BLaER1 treated with 17β-estradiol and CSF1 and Interleukin-3, amounts not matched to agents 10 nM and 100 nM (cell line): Measurements from ENCODE around the gene MORN1.
"Not testable (repeated sequence)": the region's sequence is repeated elsewhere in the genome, so short reads cannot be mapped to it uniquely, and the experiment has no call there.

Source experiments
- H3K27ac ChIP-seq, 11 experiments: shearing (Covaris generic); formaldehyde crosslinking; 2 replicates each; pipeline ENCODE4 v1.8.1; 2022
- H3K27me3 ChIP-seq, 11 experiments: shearing (Covaris generic); formaldehyde crosslinking; 2 replicates each; pipeline ENCODE4 v1.8.1; 2022
- H3K36me3 ChIP-seq, 11 experiments: shearing (Covaris generic); formaldehyde crosslinking; 2 replicates each; pipeline ENCODE4 v1.8.1; 2022
- H3K4me1 ChIP-seq, 10 experiments: shearing (Covaris generic); formaldehyde crosslinking; 2 replicates each; pipeline ENCODE4 v1.8.1; 2022
- H3K4me2 ChIP-seq, 11 experiments: shearing (Covaris generic); formaldehyde crosslinking; 2 replicates each; pipeline ENCODE4 v1.8.1; 2022
- H3K4me3 ChIP-seq, 10 experiments: shearing (Covaris generic); formaldehyde crosslinking; 2 replicates each; pipeline ENCODE4 v1.8.1; 2022
- H3K9ac ChIP-seq, 11 experiments: shearing (Covaris generic); formaldehyde crosslinking; 2 replicates each; pipeline ENCODE4 v1.8.1; 2022
- H3K9me3 ChIP-seq, 11 experiments: shearing (Covaris generic); formaldehyde crosslinking; replicated peaks in 1 of 11; 2 replicates each; pipeline ENCODE4 v1.8.1; 2022
- H4K20me1 ChIP-seq, 11 experiments: shearing (Covaris generic); formaldehyde crosslinking; 2 replicates each; pipeline ENCODE4 v1.8.1; 2022
- Cebpa-rat ChIP-seq, 11 experiments: shearing (Covaris generic); IDR thresholded peaks; 2 replicates each; pipeline ENCODE4 v1.8.1; 2022

The MORN1 gene

GRCh38 chr1:2299131-2299627 lies 92.2 kb downstream of the MORN1 start:
- H3K36me3 ChIP-seq: peaks cover 1 to 61% (median 19%) of the 10 kb centered on the region in 11 experiments; a peak in 19 of 22 replicates
- TF ChIP-seq Cebpa-rat (IDR thresholded peaks at IDR 0.05): no peak
- H3K27me3 ChIP-seq: peaks cover 0 to 28% (median 10%) of the 10 kb centered on the region in 11 experiments; a peak in 13 of 22 replicates
- H3K9me3 ChIP-seq: no peaks in the 10 kb centered on the region
- H3K4me3 ChIP-seq: peak overlapping the region in 7 of 10 experiments; percentile 49 to 64 (median 57); a peak in 11 of 20 replicates
- H3K9ac ChIP-seq: peak overlapping the region; percentile 85 to 95 (median 91); a peak in 21 of 22 replicates
- peaks cover 90 to 98% (median 96%) of the 10 kb centered on the region in 11 experiments for H4K20me1 ChIP-seq
- peak overlapping the region; percentile 93 to 100 (median 99) for H3K4me2 ChIP-seq
- peak overlapping the region; percentile 93 to 100 (median 97); a peak in 21 of 22 replicates for H3K27ac ChIP-seq
- H3K4me1 ChIP-seq: peaks cover 70 to 100% (median 97%) of the 10 kb centered on the region in 10 experiments

- H3K36me3 ChIP-seq: peaks cover 0 to 56% (median 14%) of the 10 kb centered on the region in 11 experiments; a peak in 17 of 22 replicates
- peak overlapping the region; percentile 93 to 100 (median 99) for H3K4me2 ChIP-seq
- TF ChIP-seq Cebpa-rat (IDR thresholded peaks at IDR 0.05): no peak
- peak overlapping the region; percentile 85 to 95 (median 91); a peak in 20 of 22 replicates for H3K9ac ChIP-seq
- no peak overlapping the region; a peak in 3 of 20 replicates for H3K4me3 ChIP-seq
- peak overlapping the region in 10 of 11 experiments; percentile 95 to 100 (median 98); a peak in 20 of 22 replicates for H3K27ac ChIP-seq
- no peaks in the 10 kb centered on the region for H3K9me3 ChIP-seq
- H3K27me3 ChIP-seq: peaks cover 0 to 31% (median 11%) of the 10 kb centered on the region in 11 experiments; a peak in 14 of 22 replicates
- peaks cover 71 to 100% (median 97%) of the 10 kb centered on the region in 10 experiments for H3K4me1 ChIP-seq
- peaks cover 90 to 98% (median 96%) of the 10 kb centered on the region in 11 experiments for H4K20me1 ChIP-seq
Measured at GRCh38 chr1:2298685-2299084, 92.7 kb downstream of the MORN1 start.

- Histone ChIP-seq H3K9ac (no peak overlapping the region), H3K9me3 (no peaks in the 10 kb centered on the region), H3K4me2 (peak overlapping the region; percentile 89 to 100 (median 98); a peak in 19 of 22 replicates), H4K20me1 (peaks cover 90 to 98% (median 96%) of the 10 kb centered on the region in 11 experiments), H3K4me3 (no peak overlapping the region), H3K36me3 (peaks cover 0 to 52% (median 8%) of the 10 kb centered on the region in 11 experiments; a peak in 10 of 22 replicates), H3K4me1 (peaks cover 73 to 100% (median 97%) of the 10 kb centered on the region in 10 experiments), H3K27ac (no peak overlapping the region), H3K27me3 (peaks cover 0 to 36% (median 24%) of the 10 kb centered on the region in 11 experiments; a peak in 14 of 22 replicates)
- no peak for TF ChIP-seq Cebpa-rat (IDR thresholded peaks at IDR 0.05)
Measured at GRCh38 chr1:2297246-2298011, 93.9 kb downstream of the MORN1 start.

GRCh38 chr1:2296614-2297013 lies 94.7 kb downstream of the MORN1 start:
- Histone ChIP-seq H3K27me3 (peaks cover 0 to 44% (median 26%) of the 10 kb centered on the region in 11 experiments; a peak in 14 of 22 replicates), H3K27ac (no peak overlapping the region), H3K9ac (no peak overlapping the region), H3K9me3 (no peaks in the 10 kb centered on the region), H4K20me1 (peaks cover 85 to 98% (median 95%) of the 10 kb centered on the region in 11 experiments), H3K4me1 (peaks cover 73 to 100% (median 97%) of the 10 kb centered on the region in 10 experiments), H3K36me3 (peaks cover 0 to 52% (median 8%) of the 10 kb centered on the region in 11 experiments; a peak in 10 of 22 replicates), H3K4me3 (no peak overlapping the region), H3K4me2 (peak overlapping the region in 10 of 11 experiments; percentile 89 to 100 (median 98); a peak in 18 of 22 replicates)
- no peak for TF ChIP-seq Cebpa-rat (IDR thresholded peaks at IDR 0.05)

- Histone ChIP-seq H3K4me2 (peak overlapping the region in 9 of 11 experiments; percentile 89 to 100 (median 98); a peak in 16 of 22 replicates), H4K20me1 (peaks cover 81 to 98% (median 91%) of the 10 kb centered on the region in 11 experiments), H3K4me1 (peaks cover 73 to 100% (median 97%) of the 10 kb centered on the region in 10 experiments), H3K36me3 (peaks cover 0 to 52% (median 8%) of the 10 kb centered on the region in 11 experiments; a peak in 10 of 22 replicates), H3K27me3 (peaks cover 0 to 44% (median 26%) of the 10 kb centered on the region in 11 experiments; a peak in 14 of 22 replicates)
- H3K4me3 ChIP-seq, H3K9me3 ChIP-seq, H3K9ac ChIP-seq, H3K27ac ChIP-seq: not testable (repeated sequence)
Measured at GRCh38 chr1:2296211-2296610, 95.1 kb downstream of the MORN1 start.

- H3K4me2 ChIP-seq: peak overlapping the region in 8 of 11 experiments; percentile 89 to 100 (median 98); a peak in 13 of 22 replicates
- no peak for TF ChIP-seq Cebpa-rat (IDR thresholded peaks at IDR 0.05)
Measured at GRCh38 chr1:2295526-2295925, 95.8 kb downstream of the MORN1 start.

DNA sequence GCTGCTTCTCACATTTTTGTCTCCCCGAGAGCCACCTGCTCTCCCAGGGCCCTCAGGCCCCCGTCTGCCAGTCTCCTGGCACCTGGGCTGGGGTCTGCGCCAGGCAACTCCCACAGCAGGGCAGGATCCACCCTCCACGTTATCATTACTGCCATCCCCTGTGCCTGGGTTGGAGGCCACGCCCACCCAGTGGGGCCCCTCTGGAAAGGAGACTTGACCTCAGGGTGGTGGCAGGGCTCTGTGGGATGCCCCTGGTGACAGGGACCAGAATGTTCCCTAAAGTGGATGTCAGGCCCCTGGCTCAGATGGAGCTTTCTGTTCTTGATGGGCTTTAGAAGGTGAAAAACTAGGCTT lies 96.7 kb downstream of the MORN1 start:
- TF ChIP-seq Cebpa-rat (IDR thresholded peaks at IDR 0.05): no peak
- Histone ChIP-seq H3K4me2 (peak overlapping the region; percentile 87 to 100 (median 97)), H3K27me3 (peaks cover 0 to 50% (median 26%) of the 10 kb centered on the region in 11 experiments; a peak in 14 of 22 replicates), H4K20me1 (peaks cover 76 to 98% (median 84%) of the 10 kb centered on the region in 11 experiments), H3K27ac (peak overlapping the region in 9 of 11 experiments; percentile 9 to 98 (median 94); a peak in 15 of 22 replicates), H3K4me1 (peaks cover 75 to 98% (median 97%) of the 10 kb centered on the region in 10 experiments), H3K9ac (peak overlapping the region in 10 of 11 experiments; percentile 28 to 89 (median 52); a peak in 18 of 22 replicates), H3K36me3 (peaks cover 0 to 52% (median 8%) of the 10 kb centered on the region in 11 experiments; a peak in 10 of 22 replicates), H3K4me3 (peak overlapping the region in 5 of 10 experiments; percentile 1 to 27 (median 12); a peak in 7 of 20 replicates), H3K9me3 (no peaks in the 10 kb centered on the region)

More at GRCh38 chr1:2295526-2295925, 95.8 kb downstream of the MORN1 start:
- Histone ChIP-seq H3K27me3 (peaks cover 0 to 44% (median 26%) of the 10 kb centered on the region in 11 experiments; a peak in 14 of 22 replicates), H3K9ac (no peak overlapping the region), H4K20me1 (peaks cover 81 to 98% (median 88%) of the 10 kb centered on the region in 11 experiments), H3K36me3 (peaks cover 0 to 52% (median 8%) of the 10 kb centered on the region in 11 experiments; a peak in 10 of 22 replicates), H3K9me3 (no peaks in the 10 kb centered on the region), H3K27ac (no peak overlapping the region), H3K4me1 (peaks cover 75 to 98% (median 97%) of the 10 kb centered on the region in 10 experiments), H3K4me3 (no peak overlapping the region)

- Histone ChIP-seq H3K9me3 (no peaks in the 10 kb centered on the region), H3K4me3 (peak overlapping the region in 7 of 10 experiments; percentile 2 to 27 (median 12); a peak in 8 of 20 replicates), H3K27ac (peak overlapping the region in 10 of 11 experiments; percentile 9 to 98 (median 92); a peak in 16 of 22 replicates), H3K36me3 (peaks cover 0 to 52% (median 8%) of the 10 kb centered on the region in 11 experiments; a peak in 10 of 22 replicates), H3K4me1 (peaks cover 72 to 98% (median 96%) of the 10 kb centered on the region in 10 experiments), H3K4me2 (peak overlapping the region; percentile 87 to 100 (median 97)), H3K9ac (peak overlapping the region in 10 of 11 experiments; percentile 28 to 89 (median 52); a peak in 18 of 22 replicates), H3K27me3 (peaks cover 0 to 53% (median 26%) of the 10 kb centered on the region in 11 experiments; a peak in 14 of 22 replicates), H4K20me1 (peaks cover 71 to 96% (median 81%) of the 10 kb centered on the region in 11 experiments)
- no peak for TF ChIP-seq Cebpa-rat (IDR thresholded peaks at IDR 0.05)
Measured at GRCh38 chr1:2294033-2294724, 97.2 kb downstream of the MORN1 start.
